ENCODE data around the gene IL16. TPM values are rescaled to one million over a fixed set of nuclear protein-coding genes. Genes with fewer than 3 reads are reported as not detected.

IL16 gene
- total and polyA plus RNA-seq, 4 experiments from 2014 or later: 190 to 400 (median 362) TPM

- ChIA-PET CTCF (ENCODE audit: partially characterized antibody) (interaction anchor here (0.6 to 8.7 kb wide), 11 partner anchors 8 to 155 kb away, joined by 3 to 131 read pairs (median 4); no protein-coding TSS in a partner anchor), POLR2A (ENCODE audit: partially characterized antibody) (no interaction called here)
- no peaks in the 10 kb centered on the region for H3K9me3 ChIP-seq (ENCODE audit: control insufficient read depth in 1 of 2, low read length in 2 of 2)
- no peak overlapping the region for H3K27ac Mint-ChIP-seq
- H3K4me3 Mint-ChIP-seq: no peak overlapping the region
- H3K36me3 ChIP-seq (ENCODE audit: insufficient read depth, low read length): no peaks in the 10 kb centered on the region
- DNase-seq: no peak
- H3K9me3 Mint-ChIP-seq: no peaks in the 10 kb centered on the region
- H3K27me3 ChIP-seq (ENCODE audit: insufficient read depth, low read length): no peaks in the 10 kb centered on the region
- H3K27me3 Mint-ChIP-seq: peaks cover 1 to 6% of the 10 kb centered on the region in 2 donors
- peaks cover 12 to 16% (median 14%) of the 10 kb centered on the region in 4 donors for H3K4me1 Mint-ChIP-seq
- intact Hi-C loops (cut with micrococcal nuclease): no loop called here
- no peaks in the 10 kb centered on the region for H3K36me3 Mint-ChIP-seq
- no peak overlapping the region for H3K27ac ChIP-seq (ENCODE audit: low read depth, low read length)
- H3K4me1 ChIP-seq (ENCODE audit: insufficient read depth, low read length): peaks cover 12% of the 10 kb centered on the region
- H3K4me3 ChIP-seq (ENCODE audit: low read length in 2 of 2): no peak overlapping the region
Measured at GRCh38 chr15:81263477-81263876, 66.8 kb downstream of the IL16 start.

GRCh38 chr15:81264072-81264857 lies 67.6 kb downstream of the IL16 start:
- no peak for DNase-seq
- Histone ChIP-seq H3K27me3 (ENCODE audit: insufficient read depth, low read length) (no peaks in the 10 kb centered on the region), H3K4me3 (ENCODE audit: low read length in 2 of 2) (no peak overlapping the region), H3K4me1 (ENCODE audit: insufficient read depth, low read length) (peaks cover 12% of the 10 kb centered on the region), H3K27ac (ENCODE audit: low read depth, low read length) (no peak overlapping the region), H3K36me3 (ENCODE audit: insufficient read depth, low read length) (no peaks in the 10 kb centered on the region), H3K9me3 (ENCODE audit: control insufficient read depth in 1 of 2, low read length in 2 of 2) (no peaks in the 10 kb centered on the region)
- no peaks in the 10 kb centered on the region for H3K9me3 Mint-ChIP-seq
- H3K4me3 Mint-ChIP-seq: no peak overlapping the region
- intact Hi-C loops (cut with micrococcal nuclease): no loop called here
- no peak overlapping the region for H3K27ac Mint-ChIP-seq
- peaks cover 1 to 4% of the 10 kb centered on the region in 2 donors for H3K27me3 Mint-ChIP-seq
- no peaks in the 10 kb centered on the region for H3K36me3 Mint-ChIP-seq
- ChIA-PET CTCF (ENCODE audit: partially characterized antibody) (interaction anchor here (1.2 to 8.7 kb wide), 5 partner anchors 9 to 156 kb away, joined by 3 to 131 read pairs (median 4); no protein-coding TSS in a partner anchor), POLR2A (ENCODE audit: partially characterized antibody) (no interaction called here)
- H3K4me1 Mint-ChIP-seq: peaks cover 12 to 16% (median 14%) of the 10 kb centered on the region in 4 donors

DNA sequence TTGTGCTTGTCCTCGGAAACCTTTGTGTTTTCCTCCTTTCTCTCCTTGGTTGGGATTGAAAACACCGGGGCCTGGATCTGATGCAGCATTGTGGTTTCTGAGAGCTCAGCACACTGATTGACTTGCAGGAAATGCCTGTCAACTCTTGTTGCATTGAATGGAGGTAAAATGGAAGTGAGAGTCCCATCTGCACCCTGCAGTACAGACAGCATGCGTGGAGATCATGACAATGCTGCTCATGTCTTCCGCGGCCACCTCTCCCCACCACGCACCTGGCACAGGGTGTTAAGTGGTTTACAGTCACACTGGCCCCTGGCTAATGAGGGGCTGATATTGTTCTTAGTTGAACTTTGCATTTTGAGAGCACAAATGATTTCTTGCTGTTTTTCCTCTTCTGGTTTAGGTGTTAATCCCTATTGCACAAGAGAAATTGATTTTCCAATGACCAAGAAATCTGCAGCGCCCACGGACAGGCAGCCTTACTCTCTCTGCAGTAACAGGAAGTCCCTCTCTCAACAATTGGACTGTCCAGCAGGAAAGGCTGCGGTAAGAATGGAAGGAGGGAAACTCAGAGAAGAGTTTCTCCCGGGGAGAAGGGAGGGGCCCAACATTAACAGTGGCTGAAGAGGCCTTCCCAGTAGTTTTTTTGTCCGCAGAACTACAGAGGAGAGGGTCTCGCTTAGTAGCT lies 68.7 kb downstream of the IL16 start:
- no peak overlapping the region for H3K4me3 ChIP-seq (ENCODE audit: low read length in 2 of 2)
- POLR2A ChIA-PET (ENCODE audit: partially characterized antibody): interaction anchor here (0.6 to 1.8 kb wide), 5 partner anchors 10 to 264 kb away, joined by 3 to 14 read pairs (median 4); partner anchors contain the start of gene TLNRD1
- intact Hi-C loops (cut with micrococcal nuclease): no loop called here

DNA sequence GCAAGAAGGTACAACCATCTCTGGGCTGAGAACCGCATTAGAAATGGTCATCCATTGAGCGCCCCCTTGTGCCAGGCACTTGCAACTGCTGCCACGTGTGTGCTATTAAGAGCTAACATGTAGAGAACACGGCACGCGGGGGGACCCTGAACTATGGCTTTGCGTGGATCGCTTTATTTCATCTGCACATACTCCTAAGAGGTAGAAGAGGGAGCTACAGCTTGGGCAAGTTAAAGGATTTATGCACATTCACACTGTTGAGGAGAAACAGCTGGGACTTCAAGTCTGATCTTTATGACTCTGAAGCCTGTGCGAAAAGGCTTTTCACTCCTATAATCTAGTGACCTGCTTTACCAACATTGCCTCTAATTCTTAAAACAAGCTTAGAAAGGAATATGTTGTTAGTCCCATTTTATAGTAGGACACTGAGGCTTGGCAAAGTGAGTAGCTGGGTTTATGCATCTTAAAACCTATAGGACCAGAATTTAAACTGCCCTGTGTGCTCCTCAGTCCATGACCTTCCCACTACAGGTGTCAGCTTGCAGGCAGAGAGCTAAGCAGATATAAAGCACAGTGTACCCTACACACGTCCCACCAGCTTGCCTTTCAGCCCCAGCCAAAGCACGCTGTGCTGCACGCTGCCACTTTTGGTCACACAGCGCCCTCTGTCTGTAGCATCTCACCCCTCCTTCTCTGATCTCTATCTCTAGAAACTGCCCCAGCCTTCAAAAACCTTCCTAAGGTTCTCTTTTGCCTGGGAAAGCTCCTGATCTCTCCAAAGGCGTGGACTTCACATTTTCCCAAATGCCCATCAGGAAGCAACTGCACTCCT lies 69.5 kb downstream of the IL16 start:
- Histone ChIP-seq H3K9me3 (ENCODE audit: control insufficient read depth in 1 of 2, low read length in 2 of 2) (no peaks in the 10 kb centered on the region), H3K4me3 (ENCODE audit: low read length in 2 of 2) (peak overlapping the region in 1 of 2 donors; percentile 9), H3K27ac (ENCODE audit: low read depth, low read length) (no peak overlapping the region), H3K36me3 (ENCODE audit: insufficient read depth, low read length) (no peaks in the 10 kb centered on the region), H3K27me3 (ENCODE audit: insufficient read depth, low read length) (no peaks in the 10 kb centered on the region), H3K4me1 (ENCODE audit: insufficient read depth, low read length) (peaks cover 12% of the 10 kb centered on the region)
- H3K4me3 Mint-ChIP-seq: peak overlapping the region; percentile 66 to 90 (median 79)
- peaks cover 12 to 16% (median 14%) of the 10 kb centered on the region in 4 donors for H3K4me1 Mint-ChIP-seq
- POLR2A ChIA-PET (ENCODE audit: partially characterized antibody): interaction anchor here (0.6 to 1.8 kb wide), 11 partner anchors 9 to 275 kb away, joined by 3 to 14 read pairs (median 3); partner anchors contain the start of gene TLNRD1
- CTCF ChIA-PET (ENCODE audit: partially characterized antibody): interaction anchor here (0.6 to 8.7 kb wide), 113 partner anchors 9 to 816 kb away, joined by 3 to 131 read pairs (median 6); partner anchors contain the start of genes STARD5 and TMC3
- peak; percentile 71 to 75 (median 73) for DNase-seq
- intact Hi-C loops (cut with micrococcal nuclease): loop anchor here (1.0 kb wide), 3 partner anchors 111 to 270 kb away; no protein-coding TSS in a partner anchor
- H3K27me3 Mint-ChIP-seq: peaks cover 1 to 4% of the 10 kb centered on the region in 2 donors
- peak overlapping the region in 5 of 7 donors; percentile 11 to 65 (median 32) for H3K27ac Mint-ChIP-seq
- H3K9me3 Mint-ChIP-seq: no peaks in the 10 kb centered on the region
- no peaks in the 10 kb centered on the region for H3K36me3 Mint-ChIP-seq

More for the DNA sequence above, 68.7 kb downstream of the IL16 start:
- DNase-seq: no peak
- Mint-ChIP-seq H3K36me3 (no peaks in the 10 kb centered on the region), H3K4me3 (peak overlapping the region in 6 of 8 donors; percentile 70 to 90 (median 79)), H3K27ac (peak overlapping the region in 2 of 7 donors; percentile 4 to 65), H3K4me1 (peaks cover 12 to 16% (median 14%) of the 10 kb centered on the region in 4 donors), H3K27me3 (peaks cover 1 to 4% of the 10 kb centered on the region in 2 donors), H3K9me3 (no peaks in the 10 kb centered on the region)
- Histone ChIP-seq H3K9me3 (ENCODE audit: control insufficient read depth in 1 of 2, low read length in 2 of 2) (no peaks in the 10 kb centered on the region), H3K27ac (ENCODE audit: low read depth, low read length) (no peak overlapping the region), H3K4me1 (ENCODE audit: insufficient read depth, low read length) (peaks cover 12% of the 10 kb centered on the region), H3K36me3 (ENCODE audit: insufficient read depth, low read length) (no peaks in the 10 kb centered on the region), H3K27me3 (ENCODE audit: insufficient read depth, low read length) (no peaks in the 10 kb centered on the region)
- CTCF ChIA-PET (ENCODE audit: partially characterized antibody): interaction anchor here (0.7 to 8.7 kb wide), 101 partner anchors 10 to 815 kb away, joined by 3 to 131 read pairs (median 6); partner anchors contain the start of genes STARD5 and TMC3

- Histone ChIP-seq H3K27me3 (ENCODE audit: insufficient read depth, low read length) (no peaks in the 10 kb centered on the region), H3K4me3 (ENCODE audit: low read length in 2 of 2) (no peak overlapping the region), H3K27ac (ENCODE audit: low read depth, low read length) (no peak overlapping the region), H3K36me3 (ENCODE audit: insufficient read depth, low read length) (no peaks in the 10 kb centered on the region), H3K4me1 (ENCODE audit: insufficient read depth, low read length) (peaks cover 12% of the 10 kb centered on the region), H3K9me3 (ENCODE audit: control insufficient read depth in 1 of 2, low read length in 2 of 2) (no peaks in the 10 kb centered on the region)
- peaks cover 1 to 4% of the 10 kb centered on the region in 2 donors for H3K27me3 Mint-ChIP-seq
- no peak overlapping the region for H3K4me3 Mint-ChIP-seq
- H3K9me3 Mint-ChIP-seq: no peaks in the 10 kb centered on the region
- no peak for DNase-seq
- H3K36me3 Mint-ChIP-seq: no peaks in the 10 kb centered on the region
- no peak overlapping the region for H3K27ac Mint-ChIP-seq
- H3K4me1 Mint-ChIP-seq: peaks cover 12 to 16% (median 14%) of the 10 kb centered on the region in 4 donors
- intact Hi-C loops (cut with micrococcal nuclease): no loop called here
- POLR2A ChIA-PET (ENCODE audit: partially characterized antibody): no interaction called here
- CTCF ChIA-PET (ENCODE audit: partially characterized antibody): interaction anchor here (1.0 to 8.7 kb wide), 15 partner anchors 12 to 169 kb away, joined by 3 to 131 read pairs (median 7); no protein-coding TSS in a partner anchor
Measured at GRCh38 chr15:81268340-81268739, 71.7 kb downstream of the IL16 start.

GRCh38 chr15:81268881-81269601 lies 72.4 kb downstream of the IL16 start:
- CTCF ChIA-PET (ENCODE audit: partially characterized antibody): interaction anchor here (0.9 to 8.7 kb wide), 17 partner anchors 11 to 813 kb away, joined by 3 to 131 read pairs (median 4); no protein-coding TSS in a partner anchor
- Mint-ChIP-seq H3K36me3 (no peaks in the 10 kb centered on the region), H3K9me3 (no peaks in the 10 kb centered on the region), H3K4me1 (peaks cover 12 to 16% (median 14%) of the 10 kb centered on the region in 4 donors), H3K27me3 (peaks cover 1 to 4% of the 10 kb centered on the region in 2 donors), H3K27ac (no peak overlapping the region), H3K4me3 (no peak overlapping the region)
- Histone ChIP-seq H3K36me3 (ENCODE audit: insufficient read depth, low read length) (no peaks in the 10 kb centered on the region), H3K27ac (ENCODE audit: low read depth, low read length) (no peak overlapping the region), H3K27me3 (ENCODE audit: insufficient read depth, low read length) (no peaks in the 10 kb centered on the region), H3K9me3 (ENCODE audit: control insufficient read depth in 1 of 2, low read length in 2 of 2) (no peaks in the 10 kb centered on the region), H3K4me3 (ENCODE audit: low read length in 2 of 2) (no peak overlapping the region), H3K4me1 (ENCODE audit: insufficient read depth, low read length) (peaks cover 12% of the 10 kb centered on the region)
- intact Hi-C loops (cut with micrococcal nuclease): no loop called here
- POLR2A ChIA-PET (ENCODE audit: partially characterized antibody): interaction anchor here (1.3 kb wide), 1 partner anchor 30 kb away, joined by 3 read pairs; no protein-coding TSS in a partner anchor
- no peak for DNase-seq

Data from CD4-positive, alpha-beta memory T cell (primary cell).